GM10266 (cell line): ENCODE measurements around the gene CLIC6.
"Not testable (repeated sequence)": the region's sequence is repeated elsewhere in the genome, so short reads cannot be mapped to it uniquely, and the experiment has no call there.

Source experiments
- DNase-seq: peaks from one replicate; pipeline ENCODE4 v3.0.0; 2012; ENCODE audit errors: extremely low spot score
- CTCF ChIP-seq: IDR thresholded peaks from 2 replicates; pipeline ENCODE4 v1.5.1; 2012; ENCODE audit warnings: mild to moderate bottlenecking, low read depth; ENCODE audit not compliant: control insufficient read depth, insufficient read depth; ENCODE audit errors: missing control alignments

The CLIC6 gene

DNA sequence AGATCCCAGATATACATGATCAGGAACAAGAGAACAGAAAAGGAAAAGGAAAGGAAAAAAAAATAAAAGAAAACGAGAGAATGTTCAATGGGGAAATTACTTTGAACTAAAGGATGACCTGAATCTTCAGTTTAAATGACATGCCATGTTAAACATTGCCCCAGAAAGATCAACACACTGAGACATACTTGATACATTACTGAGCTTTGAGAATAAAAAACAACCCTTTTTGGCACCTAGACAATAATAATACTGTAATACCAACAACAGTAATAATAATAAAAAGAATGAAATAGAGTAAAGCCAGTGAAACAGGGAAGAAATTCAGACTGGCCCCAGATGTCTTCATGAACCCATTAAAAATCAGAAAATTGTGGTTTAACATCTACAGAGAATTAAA, 44.8 kb downstream of the CLIC6 start:
- no peak for TF ChIP-seq CTCF
- no peak for DNase-seq

DNA sequence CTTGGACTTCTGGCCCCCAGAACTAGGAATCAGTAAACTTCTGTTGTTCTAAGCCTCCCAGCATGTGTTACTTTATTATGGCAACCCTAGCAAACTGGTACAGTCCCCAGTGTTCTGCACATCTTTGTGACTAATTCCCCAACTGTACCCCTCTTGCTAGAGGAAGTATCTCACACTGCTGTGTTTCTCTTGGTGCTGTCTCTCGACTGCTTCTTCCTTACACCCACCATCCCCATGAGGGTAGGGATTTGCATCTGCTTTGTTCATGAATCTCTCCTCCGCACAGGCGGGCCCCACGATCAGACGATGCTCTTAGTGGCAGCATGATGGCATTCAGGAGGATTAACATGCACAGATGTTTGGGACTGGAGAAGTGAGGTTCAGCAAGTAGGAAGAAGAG, 46.7 kb downstream of the CLIC6 start:
- TF ChIP-seq CTCF = no peak
- DNase-seq = peak; percentile 26

DNA sequence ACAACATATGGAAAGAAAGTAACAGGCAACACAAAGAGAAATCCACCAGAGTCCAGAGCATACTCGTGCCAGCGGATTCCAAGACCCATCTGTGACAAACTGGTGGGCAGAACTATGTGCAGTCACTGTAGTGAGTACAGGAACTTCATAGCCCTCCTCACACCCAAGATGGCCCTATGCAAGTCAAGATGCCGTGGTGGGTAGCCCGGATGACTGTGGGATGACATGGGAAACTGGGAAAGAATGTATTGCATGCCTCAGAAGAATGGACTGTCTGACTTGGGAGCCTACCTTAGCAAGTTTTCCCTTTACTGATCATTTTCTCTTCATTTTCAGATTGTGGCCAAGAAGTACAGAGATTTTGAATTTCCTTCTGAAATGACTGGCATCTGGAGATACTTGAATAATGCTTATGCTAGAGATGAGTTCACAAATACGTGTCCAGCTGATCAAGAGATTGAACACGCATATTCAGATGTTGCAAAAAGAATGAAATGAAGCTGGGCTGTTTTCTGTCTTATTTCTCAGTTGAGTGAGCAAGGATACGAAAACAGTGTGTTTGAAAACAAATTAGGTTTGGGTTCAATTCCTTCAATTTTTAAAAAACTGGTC, 47.3 kb downstream of the CLIC6 start:
- TF ChIP-seq CTCF = no peak

GRCh38 chr21:34718529-34718928, 49.7 kb downstream of the CLIC6 start:
- not testable (repeated sequence) for DNase-seq

More for the DNA sequence above, 47.3 kb downstream of the CLIC6 start:
- no peak for DNase-seq

DNA sequence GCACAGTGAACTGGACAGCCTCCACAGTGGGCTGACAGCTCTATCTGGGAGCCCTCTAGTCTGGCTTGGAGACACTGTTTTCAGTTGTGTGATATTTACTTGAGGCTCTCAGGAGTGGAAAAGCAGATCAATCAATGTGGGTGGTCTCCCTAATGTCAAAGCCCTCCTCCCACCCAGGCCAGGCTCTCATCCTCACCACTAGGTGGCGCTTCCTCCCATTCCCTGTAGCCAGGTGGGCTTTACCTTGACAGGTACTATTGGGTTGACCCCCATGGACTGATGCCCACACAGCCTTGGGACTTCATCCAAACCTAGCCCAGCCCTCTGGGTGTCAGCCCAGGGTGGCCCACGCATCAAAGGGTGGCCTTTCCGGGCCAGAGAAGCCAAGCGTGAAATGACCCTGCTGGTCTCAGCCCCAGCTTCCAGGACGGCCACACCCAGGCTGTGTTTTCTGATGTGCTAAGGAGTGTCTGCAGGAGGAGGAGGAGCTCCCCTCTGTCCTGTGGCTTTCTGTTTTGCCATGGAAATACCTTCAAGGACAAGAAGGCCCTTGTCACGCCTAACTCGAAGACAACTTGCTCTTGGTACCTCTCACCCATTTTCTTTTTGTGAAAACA, 54.0 kb downstream of the CLIC6 start:
- DNase-seq = peak; percentile 39
- TF ChIP-seq CTCF = peak; percentile 74

DNA sequence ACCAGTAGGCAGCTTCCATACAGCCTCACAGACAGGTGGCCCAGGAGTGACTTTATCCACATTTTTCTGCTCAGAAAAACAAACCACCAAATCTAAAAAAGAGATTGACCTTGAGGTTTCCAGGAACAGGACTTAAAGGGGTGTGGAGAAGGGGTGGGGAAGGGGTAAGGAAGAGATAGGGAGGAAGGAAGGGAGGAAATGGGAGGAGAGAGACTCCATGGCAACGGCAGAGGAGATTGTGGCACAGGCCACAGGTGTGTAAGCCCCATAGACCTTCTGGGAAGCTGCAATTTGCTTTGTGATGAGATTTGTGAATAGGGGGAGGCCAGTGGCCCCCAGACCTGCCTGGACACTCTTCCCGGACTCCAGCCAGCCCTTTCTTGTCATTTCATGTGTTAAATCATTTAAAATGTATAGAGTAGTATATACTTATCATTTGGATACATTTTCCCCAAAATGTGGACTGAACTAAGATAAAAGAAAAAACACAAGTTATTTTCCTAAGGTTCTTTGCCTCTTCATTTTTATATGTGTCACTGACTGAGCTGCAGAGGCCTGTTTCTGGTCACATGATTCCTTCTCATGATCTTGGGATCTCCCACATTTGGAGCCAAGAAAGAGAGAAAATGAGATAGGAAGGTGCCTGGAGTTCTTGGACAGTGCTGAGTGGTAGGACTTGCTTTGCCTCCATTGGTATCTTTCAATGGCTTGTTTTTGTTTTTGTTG, 55.5 kb downstream of the CLIC6 start:
- no peak for DNase-seq
- TF ChIP-seq CTCF = no peak

DNA sequence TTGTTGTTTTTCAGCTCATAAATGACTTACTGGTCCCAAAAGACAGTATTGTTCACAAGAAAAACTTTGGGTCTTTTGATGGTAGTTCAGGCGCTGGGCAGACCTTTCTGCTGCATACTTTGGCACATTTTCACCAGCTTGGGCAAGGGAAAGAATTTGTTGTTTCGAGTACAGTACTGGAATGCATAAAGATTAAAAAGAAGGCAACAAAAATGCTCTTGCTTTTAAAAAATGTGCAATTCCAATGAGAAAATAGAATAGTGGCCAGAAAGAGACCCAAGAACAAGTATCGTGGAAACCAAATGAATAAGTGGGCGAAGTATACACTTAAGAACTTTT, 56.0 kb downstream of the CLIC6 start:
- DNase-seq = no peak
- no peak for TF ChIP-seq CTCF
